A549 (cell line): ENCODE data around the gene IRX2. TPM values are rescaled to one million over a fixed set of nuclear protein-coding genes. Genes with fewer than 3 reads are reported as not detected.

Experiments used
- ATAC-seq, 2 experiments: fragments of 200-7000 bp in 1 of 2; fragments of >200 bp in 1 of 2; cut with Nextera tagmentation in 1 of 2; cut with Tn5 transposase in 1 of 2; 3 replicates each; pipeline versions ENCODE4 v1.8.0 to v1.9.1; 2018 to 2020; ENCODE audit warnings: mild to moderate bottlenecking in 1 of 2, moderate library complexity in 1 of 2
- CTCF ChIA-PET: fragments of 300-600 bp; sonication (Branson Sonifier 250); formaldehyde crosslinking; extraction: SDS; loops from one replicate; lab custom pipeline; 2021; ENCODE audit warnings: antibody characterized with exemption, inconsistent platforms; lab: Yijun Ruan, JAX
- POLR2A ChIA-PET: fragments of 350-600 bp; formaldehyde crosslinking; extraction: SDS; loops from one replicate; lab custom pipeline; 2021; ENCODE audit warnings: antibody characterized with exemption, inconsistent platforms; lab: Yijun Ruan, JAX
- DNase-seq, 2 experiments: peaks; one replicate each; pipeline versions ENCODE4 v3.0.0 to v3.0.0-alpha.2; 2011 to 2016; ENCODE audit warnings: low read depth in 1 of 2, low spot score in 1 of 2
- FAIRE-seq: peaks from 2 replicates; lab custom pipeline; 2011; peaks lifted over from hg19 to GRCh38; lab: Jason Lieb, UNC
- H3K27ac ChIP-seq, 2 experiments: fragments of >200 bp; sonication (Bioruptor Twin); formaldehyde crosslinking; 3 replicates each; pipeline ENCODE4 v1.5.1; 2016 to 2017
- H3K4me1 ChIP-seq: fragments of >200 bp; sonication (Bioruptor Twin); formaldehyde crosslinking; 3 replicates; pipeline ENCODE4 v1.6.1; 2016
- H3K4me2 ChIP-seq: fragments of >200 bp; sonication (Bioruptor Twin); formaldehyde crosslinking; 3 replicates; pipeline ENCODE4 v1.6.1; 2016
- H3K4me3 ChIP-seq: fragments of >200 bp; sonication (Bioruptor Twin); formaldehyde crosslinking; 3 replicates; pipeline ENCODE4 v1.5.1; 2016
- H3K9me3 ChIP-seq: fragments of >200 bp; sonication (Bioruptor Twin); formaldehyde crosslinking; 3 replicates; pipeline ENCODE4 v1.6.1; 2016
- ATOH8 ChIP-seq: fragments of 250-450 bp; sonication (Bioruptor Pico); IDR thresholded peaks from 2 replicates; pipeline ENCODE4 v1.5.0; 2020; ENCODE audit warnings: low read depth, mild to moderate bottlenecking, moderate library complexity
- BCL3 ChIP-seq: fragments of >200 bp; sonication (Bioruptor Twin); formaldehyde crosslinking; IDR thresholded peaks from 3 replicates; pipeline ENCODE4 v1.6.1; 2016
- CTCF ChIP-seq: fragments of >200 bp; sonication (Bioruptor Twin); formaldehyde crosslinking; IDR thresholded peaks from 3 replicates; pipeline ENCODE4 v1.5.1; 2016
- EHMT2 ChIP-seq: fragments of 200-600 bp; sonication (generic); IDR thresholded peaks from 2 replicates; pipeline ENCODE4 v1.6.1; 2016; ENCODE audit warnings: antibody characterized with exemption, low read depth, mild to moderate bottlenecking, moderate library complexity
- ELK1 ChIP-seq: fragments of 150-350 bp; IDR thresholded peaks from 2 replicates; pipeline ENCODE4 v1.6.1; 2014; ENCODE audit warnings: low read depth, mild to moderate bottlenecking, low read length
- HDAC2 ChIP-seq: fragments of 200-600 bp; sonication (generic); IDR thresholded peaks from 2 replicates; pipeline ENCODE4 v1.6.1; 2016
- HES2 ChIP-seq: fragments of >200 bp; sonication (Bioruptor Twin); formaldehyde crosslinking; IDR thresholded peaks from 2 replicates; pipeline ENCODE4 v1.6.1; 2016
- HMGXB4 ChIP-seq: fragments of 250-450 bp; sonication (Bioruptor Pico); IDR thresholded peaks from 2 replicates; pipeline ENCODE4 v1.5.0; 2021; ENCODE audit warnings: mild to moderate bottlenecking, moderate library complexity, borderline replicate concordance
- HOXB13 ChIP-seq: fragments of 250-450 bp; sonication (Bioruptor Pico); IDR thresholded peaks from 2 replicates; pipeline ENCODE4 v1.5.0; 2020; ENCODE audit warnings: low read depth, mild to moderate bottlenecking, moderate library complexity
- REST ChIP-seq: fragments of 200-600 bp; sonication (generic); IDR thresholded peaks from 2 replicates; pipeline ENCODE4 v1.6.1; 2016; ENCODE audit warnings: antibody characterized with exemption, mild to moderate bottlenecking, moderate library complexity
- RNF2 ChIP-seq: fragments of 200-600 bp; sonication (generic); IDR thresholded peaks from 2 replicates; pipeline ENCODE4 v1.6.1; 2016; ENCODE audit warnings: low read depth, mild to moderate bottlenecking, antibody characterized with exemption, moderate library complexity, borderline replicate concordance
- SREBF2 ChIP-seq: fragments of 450-650 bp; IDR thresholded peaks from 2 replicates; pipeline ENCODE4 v1.6.1; 2014; ENCODE audit warnings: mild to moderate bottlenecking, moderate library complexity
- WGBS: methylation state at CpG from one replicate; pipeline ENCODE4 v1.1.6; 2017; ENCODE audit errors: missing lambda C conversion rate; 5-methylcytosine and 5-hydroxymethylcytosine counted together
- polyA plus RNA-seq, 4 experiments: library from polyadenylated mRNA; depleted of rRNA in 3 of 4; stranded (reverse); fragments of >200 nt; fragmentation: RNase III in 1 of 4; extraction: RNeasy Plus Mini Kit Qiagen cat#74134 plus additional on column Dnase treatment in 1 of 4; gene quantifications; 2 replicates in 3 of 4; 3 replicates in 1 of 4; pipeline ENCODE4 v1.2.3, GENCODE V29; 2011 to 2017

The IRX2 gene
- polyA plus RNA-seq, 2 of the 4 experiments (the other 2 are of a cell fraction): 0.30 to 0.67 TPM

GRCh38 chr5:2755681-2756171, 4.2 kb upstream of the IRX2 start:
- 13% methylated on average over 30 of the region's 30 CpGs for WGBS
- Histone ChIP-seq H3K4me3 (peak overlapping the region; percentile 50), H3K27ac (no peak overlapping the region), H3K4me2 (peak overlapping the region; percentile 98), H3K4me1 (peaks cover 4% of the 10 kb centered on the region; the same call in 1 of the 3 replicates), H3K9me3 (no peaks in the 10 kb centered on the region)
- ATAC-seq (no peak), DNase-seq (no peak), FAIRE-seq (no peak)
- POLR2A ChIA-PET: no interaction called here
- CTCF ChIA-PET: no interaction called here
- no peak for TF ChIP-seq HDAC2
- 0 out of 2 replicates have a peak, but pooled peaks have one; percentile 48 for TF ChIP-seq RNF2

GRCh38 chr5:2755076-2755680, 3.7 kb upstream of the IRX2 start:
- TF ChIP-seq ATOH8 (CRISPR knock-in tag) (no peak), CTCF (no peak), BCL3 (no peak), REST (no peak), ELK1 (no peak), HES2 (no peak), HMGXB4 (no peak), HOXB13 (CRISPR knock-in tag) (no peak), EHMT2 (no peak), SREBF2 (no peak)
- no peak overlapping the region for H3K4me3 ChIP-seq
- peaks cover 4% of the 10 kb centered on the region; the same call in 1 of the 3 replicates for H3K4me1 ChIP-seq
- CTCF ChIA-PET: no interaction called here
- 54% methylated on average over 29 of the region's 63 CpGs for WGBS
- ATAC-seq (no peak), DNase-seq (no peak), FAIRE-seq (no peak)
- H3K27ac ChIP-seq: no peak overlapping the region
- POLR2A ChIA-PET: no interaction called here
- H3K4me2 ChIP-seq: no peak overlapping the region; the same call in 2 of the 3 replicates
- no peaks in the 10 kb centered on the region for H3K9me3 ChIP-seq
